GM18858 (cell line): Measurements from ENCODE around the gene MCHR2.
"Not testable (repeated sequence)": the region's sequence is repeated elsewhere in the genome, so short reads cannot be mapped to it uniquely, and the experiment has no call there.

ENCODE experiments used
- ATAC-seq: cut with Tn5 transposase; IDR thresholded peaks from one replicate; pipeline ENCODE4 v1.9.1; 2021; ENCODE audit not compliant: unreplicated experiment

Gene MCHR2, protein sequence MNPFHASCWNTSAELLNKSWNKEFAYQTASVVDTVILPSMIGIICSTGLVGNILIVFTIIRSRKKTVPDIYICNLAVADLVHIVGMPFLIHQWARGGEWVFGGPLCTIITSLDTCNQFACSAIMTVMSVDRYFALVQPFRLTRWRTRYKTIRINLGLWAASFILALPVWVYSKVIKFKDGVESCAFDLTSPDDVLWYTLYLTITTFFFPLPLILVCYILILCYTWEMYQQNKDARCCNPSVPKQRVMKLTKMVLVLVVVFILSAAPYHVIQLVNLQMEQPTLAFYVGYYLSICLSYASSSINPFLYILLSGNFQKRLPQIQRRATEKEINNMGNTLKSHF

DNA sequence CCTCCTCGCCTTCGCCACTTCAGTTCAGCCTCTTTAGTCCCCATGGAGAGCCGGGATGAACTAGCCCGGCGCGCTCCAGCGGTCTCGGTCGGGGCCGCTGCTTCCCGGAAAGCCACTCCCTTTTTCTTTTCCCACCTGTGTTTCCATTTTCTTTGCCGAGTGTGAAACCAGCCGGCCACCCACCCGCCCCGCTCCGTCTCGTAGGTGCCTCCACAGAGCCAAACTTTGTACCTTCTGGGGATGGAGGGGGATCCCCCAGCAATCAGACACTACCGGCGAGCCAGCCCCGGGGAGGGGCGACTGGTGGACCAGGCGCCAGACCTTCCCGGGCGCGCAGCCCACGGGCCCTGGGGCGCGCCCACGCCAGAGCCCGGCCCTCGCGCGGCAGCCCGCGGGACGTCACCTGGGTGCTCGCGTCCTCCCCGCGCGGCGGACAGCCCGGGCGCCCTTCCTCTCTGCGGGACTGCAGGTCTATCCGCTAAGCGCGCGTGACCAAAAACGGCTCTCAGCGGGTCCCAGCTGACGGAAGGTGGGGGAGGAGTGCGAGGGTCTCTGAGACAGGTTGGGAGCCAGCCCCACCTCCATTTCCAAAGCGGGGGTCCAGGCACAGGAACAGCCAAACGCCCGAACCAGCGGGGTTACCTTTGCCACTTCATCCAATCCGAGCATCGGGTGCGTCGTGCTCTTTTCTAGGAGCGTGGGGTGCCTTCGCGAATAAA, at the start of gene MCHR2:
Gene MCHR2 (minus strand): TSS at position 691 of the 719 bp plus-strand sequence. CDS start 38,076 bp downstream, outside the sequence.
- no peak for ATAC-seq

DNA sequence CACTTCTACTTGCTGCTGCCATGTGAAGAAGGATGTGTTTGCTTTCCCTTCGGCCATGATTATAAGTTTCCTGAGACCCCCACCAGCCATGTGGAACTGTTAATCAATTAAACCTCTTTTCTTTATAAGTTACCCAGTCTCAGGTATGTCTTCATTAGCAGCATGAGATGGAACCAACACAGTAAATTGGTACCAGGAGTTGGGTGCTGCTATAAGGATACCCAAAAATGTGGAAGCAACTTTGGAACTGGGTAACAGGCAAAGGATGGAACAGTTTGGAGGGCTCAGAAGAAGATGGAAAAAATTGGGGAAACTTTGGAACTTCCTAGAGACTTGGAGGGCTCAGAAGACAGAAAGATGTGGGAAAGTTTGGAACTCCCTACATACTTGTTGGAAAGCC, 44.5 kb upstream of the MCHR2 start:
- ATAC-seq: not testable (repeated sequence)

DNA sequence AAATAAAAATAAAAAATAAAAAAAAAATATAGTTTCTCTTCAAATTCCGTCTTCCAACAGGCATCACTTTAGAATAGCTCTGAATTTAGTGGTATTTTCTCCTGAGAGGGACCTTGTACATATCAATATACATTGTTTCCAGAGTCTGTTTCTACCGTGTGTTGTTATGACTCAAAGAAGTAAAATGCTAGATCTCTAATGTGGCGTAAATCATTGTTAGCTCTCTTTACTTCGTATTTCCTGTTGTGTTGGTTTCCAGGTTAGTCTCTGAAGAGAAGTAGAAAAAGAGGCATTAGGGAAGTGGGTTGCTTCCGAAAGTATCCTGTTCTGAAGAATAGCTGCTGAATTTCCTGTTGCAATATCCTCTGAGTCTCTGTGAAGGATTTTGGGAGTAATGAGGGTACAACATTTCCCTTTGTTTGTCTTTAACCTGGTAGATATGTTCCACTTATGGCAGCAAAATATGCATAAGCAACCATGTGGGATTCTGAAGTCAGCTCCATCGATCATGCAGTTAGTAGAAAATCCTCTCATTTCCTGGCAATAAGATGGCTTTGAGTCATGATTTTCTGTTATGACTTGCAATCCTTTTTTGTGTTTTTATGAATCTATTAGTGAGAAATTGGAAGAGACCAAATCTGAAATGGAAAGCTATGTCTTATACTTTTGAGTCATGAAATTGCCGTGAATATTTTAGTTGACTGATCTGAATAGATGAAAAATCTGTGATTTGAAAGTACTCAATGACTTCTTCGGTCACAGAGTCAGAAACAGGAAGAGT, 42.0 kb upstream of the MCHR2 start:
- ATAC-seq: peak; percentile 82

DNA sequence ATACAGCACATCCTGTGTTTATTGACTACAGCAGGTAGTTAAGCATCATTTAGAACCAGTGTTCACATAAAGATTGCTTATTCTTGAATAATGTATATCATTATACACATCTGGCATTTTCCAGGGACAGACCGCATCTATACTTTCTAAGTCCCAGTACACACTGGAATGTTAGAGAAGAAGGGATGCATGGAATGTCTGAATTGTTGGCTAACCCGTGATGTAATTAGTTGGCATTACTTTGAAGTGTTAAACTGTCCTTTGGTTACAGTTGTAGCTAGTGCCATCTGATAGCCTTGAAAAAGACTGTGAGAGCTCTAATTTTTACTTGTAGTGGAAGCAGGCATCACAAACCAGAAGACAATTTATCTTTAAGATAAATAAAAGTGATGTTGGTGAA, 29.8 kb upstream of the MCHR2 start:
- no peak for ATAC-seq

DNA sequence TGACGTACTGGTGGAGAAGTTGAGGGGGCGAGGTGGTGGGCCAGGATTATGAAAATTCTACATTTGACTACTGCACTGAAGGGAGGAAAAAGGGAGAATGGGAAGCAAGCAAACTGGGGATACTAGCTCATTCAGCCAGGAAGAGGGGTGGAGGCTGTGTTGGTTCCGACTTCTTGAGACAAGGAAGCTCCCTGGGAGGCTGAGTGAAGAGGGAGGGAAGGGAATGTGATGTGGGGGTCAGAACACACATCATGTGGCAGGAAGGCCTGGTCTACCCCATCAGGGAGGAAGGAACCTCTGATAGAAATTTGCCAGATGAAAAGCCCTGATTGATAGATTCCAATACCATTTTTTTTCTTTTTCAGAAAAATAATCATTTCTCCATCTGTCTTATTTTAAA, 28.8 kb upstream of the MCHR2 start:
- ATAC-seq: no peak

DNA sequence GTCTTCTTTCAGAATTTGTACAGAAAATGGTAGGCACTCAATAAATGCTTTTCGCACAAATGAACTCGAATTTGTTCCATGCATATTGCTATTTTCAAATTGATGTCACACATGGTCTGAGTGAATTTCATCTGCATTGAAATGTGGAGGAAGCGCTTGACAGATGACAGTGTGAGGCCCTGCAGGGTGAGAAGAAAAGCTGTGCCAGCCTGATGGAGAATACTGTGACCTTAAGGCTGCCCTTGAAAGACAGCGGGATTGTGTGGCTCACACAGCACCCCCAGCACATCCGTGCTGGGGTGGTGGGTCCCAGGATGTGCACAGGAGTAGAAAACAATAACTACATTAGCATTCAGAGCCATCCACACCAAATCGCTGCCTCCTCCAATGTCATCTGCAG, 14.8 kb upstream of the MCHR2 start:
- ATAC-seq: no peak

DNA sequence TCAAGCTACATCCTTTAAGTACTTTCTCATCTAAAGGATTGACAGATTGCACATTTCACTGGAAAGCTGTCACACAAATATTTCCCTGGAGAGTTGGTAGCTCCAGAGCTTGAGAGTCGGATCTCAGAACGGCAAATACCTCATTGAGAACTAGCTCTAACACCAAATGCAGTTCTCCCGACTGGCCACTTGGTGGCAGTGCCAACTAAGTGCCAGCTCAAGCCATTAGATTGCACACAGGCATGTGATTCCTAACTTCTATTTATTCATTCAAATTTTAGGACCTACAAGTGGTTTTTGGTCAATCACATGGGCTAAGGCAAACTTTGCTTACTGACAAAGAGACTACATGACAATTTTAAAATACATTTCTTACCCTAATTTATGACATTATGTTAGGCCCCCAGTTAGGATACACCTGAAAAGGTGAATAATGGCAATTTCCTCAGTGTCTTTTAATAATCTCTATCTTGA, 7.9 kb upstream of the MCHR2 start:
- ATAC-seq: peak; percentile 98

DNA sequence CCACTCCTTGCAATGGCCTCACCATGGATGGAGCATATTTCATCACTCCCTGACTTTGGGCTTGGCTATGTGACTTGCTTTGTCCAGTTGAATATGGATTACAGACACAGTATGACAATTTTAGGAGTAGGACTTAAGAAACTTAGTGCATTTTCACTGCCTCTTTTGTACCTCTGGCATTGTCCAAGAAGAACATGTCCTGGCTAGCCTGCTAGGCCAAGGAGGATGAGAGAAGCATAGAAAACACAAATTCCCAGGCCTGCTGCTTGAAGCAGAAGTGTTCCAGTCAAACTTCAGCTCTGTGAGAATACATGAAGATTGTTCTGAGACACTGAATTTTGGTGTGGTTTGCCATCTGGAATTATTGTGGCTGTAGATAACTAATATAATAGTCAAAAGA, 3.1 kb upstream of the MCHR2 start:
- ATAC-seq: no peak

DNA sequence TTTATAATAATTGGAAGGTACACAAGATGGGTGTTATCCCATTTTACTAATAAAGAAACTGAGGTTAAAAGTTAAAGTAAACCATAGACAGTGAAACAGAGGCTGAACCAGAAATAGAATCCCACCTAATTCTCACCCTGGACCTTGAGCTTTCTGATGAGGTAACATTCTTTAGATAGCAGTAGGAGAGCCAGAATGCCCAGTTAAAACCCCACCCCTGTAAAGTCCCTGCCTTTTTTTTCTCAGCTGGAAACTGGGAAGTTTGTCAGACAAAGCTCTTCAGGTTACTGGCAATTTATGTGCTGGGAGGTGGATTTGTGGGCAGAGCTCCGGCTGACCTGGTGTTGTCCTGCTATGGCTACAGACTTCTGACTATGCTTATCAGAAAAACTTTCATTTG, 1.9 kb upstream of the MCHR2 start:
- no peak for ATAC-seq

DNA sequence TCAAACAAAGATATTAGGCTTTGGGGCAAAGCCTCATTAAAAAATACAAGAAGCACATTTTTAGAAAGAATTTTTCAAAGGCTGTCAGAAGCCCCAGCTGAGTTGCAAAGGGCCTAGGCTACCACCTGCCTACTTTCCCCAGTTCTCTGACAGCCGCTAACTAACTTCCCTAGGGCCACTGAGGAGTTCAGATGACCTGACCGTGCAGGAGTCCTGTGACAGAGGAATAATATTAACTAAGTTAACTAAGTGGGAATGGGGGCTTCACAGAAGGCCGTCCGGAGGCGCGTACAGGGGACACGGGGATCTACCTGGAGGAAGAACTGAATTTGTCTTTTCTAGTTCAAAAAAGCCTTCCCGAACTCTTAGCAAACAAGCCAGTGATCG, 884 bp downstream of the MCHR2 start:
- no peak for ATAC-seq

DNA sequence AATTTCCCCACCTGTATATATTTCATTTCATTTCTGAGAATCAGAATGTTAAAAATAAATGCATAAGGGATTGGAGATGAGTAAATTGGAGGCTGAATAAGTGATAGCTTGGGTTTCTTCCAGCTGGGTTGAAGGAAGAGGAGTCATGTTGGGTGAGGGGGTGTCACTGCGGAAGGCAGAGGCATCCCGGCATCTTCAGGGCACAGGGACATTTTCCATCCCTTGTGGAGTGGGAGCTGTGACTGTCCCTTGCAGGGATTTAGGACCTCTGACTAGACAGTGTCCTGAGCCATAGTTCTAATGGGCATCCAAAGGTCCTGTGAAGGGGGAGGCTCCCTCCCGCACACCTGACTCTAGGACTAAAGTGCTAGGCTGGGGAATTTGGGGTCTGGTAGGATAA, 2.1 kb downstream of the MCHR2 start:
- no peak for ATAC-seq

DNA sequence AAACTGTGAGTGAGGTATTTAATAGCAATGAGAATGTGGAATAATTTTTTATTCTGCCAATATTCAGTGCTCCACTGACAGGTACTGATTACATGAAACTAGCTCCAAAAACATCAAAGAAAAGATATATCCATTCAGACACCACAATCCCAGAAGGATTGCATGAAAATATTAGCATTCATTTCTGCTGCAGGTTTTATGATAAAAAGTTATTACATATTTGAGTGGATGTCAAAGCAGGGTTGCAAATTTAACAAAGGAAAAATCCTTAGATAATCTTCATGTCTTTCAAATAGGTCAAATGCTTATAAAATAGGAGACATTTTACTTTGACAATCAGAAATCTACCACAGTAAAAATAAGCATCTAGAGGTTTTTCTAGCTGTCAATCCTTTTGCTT, 13.3 kb downstream of the MCHR2 start:
- ATAC-seq: no peak

DNA sequence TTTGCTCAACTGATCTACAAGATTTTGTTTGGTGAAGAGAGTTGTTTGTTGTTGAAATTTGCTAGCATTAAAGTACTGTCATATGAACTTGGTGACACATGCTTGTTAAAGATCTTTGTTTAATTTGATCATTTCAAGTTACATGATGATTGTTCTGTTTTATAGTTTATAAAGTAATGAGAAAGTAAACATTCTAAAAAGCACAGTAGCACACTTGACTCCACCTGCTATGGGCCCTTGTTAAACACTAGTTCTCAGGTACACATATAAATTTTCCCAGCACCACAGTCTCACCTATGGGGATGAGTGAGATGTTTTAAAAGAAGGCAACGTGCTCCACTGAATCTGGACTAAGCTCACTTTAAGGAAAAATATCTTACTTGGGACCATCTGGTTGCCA, 14.1 kb downstream of the MCHR2 start:
- no peak for ATAC-seq

DNA sequence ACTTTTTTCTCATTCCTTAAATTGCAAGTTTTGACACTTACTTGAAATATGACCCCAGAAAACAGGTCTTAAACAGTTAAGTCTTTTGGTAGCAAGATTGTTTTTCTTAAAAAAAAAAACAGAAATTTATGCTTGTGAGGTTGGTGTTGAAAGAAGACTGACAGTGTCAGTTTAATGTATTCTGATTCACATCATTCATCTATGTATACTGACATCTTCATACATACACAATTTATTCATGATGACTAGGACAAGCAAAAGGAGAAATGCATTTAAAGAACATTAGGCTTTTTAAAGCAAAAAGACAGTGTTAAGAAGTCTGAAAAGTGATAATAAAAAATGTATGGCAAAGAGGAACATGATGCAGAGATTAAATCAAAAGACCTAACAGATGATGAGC, 27.0 kb downstream of the MCHR2 start:
- ATAC-seq: no peak

DNA sequence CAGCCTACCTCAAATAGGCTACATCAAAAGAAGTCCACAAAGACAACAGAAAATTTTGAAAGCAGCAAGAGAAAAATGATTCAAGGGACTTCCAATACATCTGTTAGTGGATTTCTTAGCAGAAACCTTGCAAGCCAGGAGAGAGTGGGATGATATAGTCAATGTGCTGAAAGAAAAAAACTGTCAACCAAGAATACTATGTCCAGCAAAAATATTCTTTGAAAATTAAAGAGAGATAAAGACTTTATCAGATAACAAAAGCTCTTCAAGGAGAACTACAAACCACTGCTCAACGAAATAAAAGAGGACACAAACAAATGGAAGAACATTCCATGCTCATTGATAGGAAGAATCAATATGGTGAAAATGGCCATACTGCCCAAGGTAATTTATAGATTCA, 34.0 kb downstream of the MCHR2 start:
- ATAC-seq: no peak

DNA sequence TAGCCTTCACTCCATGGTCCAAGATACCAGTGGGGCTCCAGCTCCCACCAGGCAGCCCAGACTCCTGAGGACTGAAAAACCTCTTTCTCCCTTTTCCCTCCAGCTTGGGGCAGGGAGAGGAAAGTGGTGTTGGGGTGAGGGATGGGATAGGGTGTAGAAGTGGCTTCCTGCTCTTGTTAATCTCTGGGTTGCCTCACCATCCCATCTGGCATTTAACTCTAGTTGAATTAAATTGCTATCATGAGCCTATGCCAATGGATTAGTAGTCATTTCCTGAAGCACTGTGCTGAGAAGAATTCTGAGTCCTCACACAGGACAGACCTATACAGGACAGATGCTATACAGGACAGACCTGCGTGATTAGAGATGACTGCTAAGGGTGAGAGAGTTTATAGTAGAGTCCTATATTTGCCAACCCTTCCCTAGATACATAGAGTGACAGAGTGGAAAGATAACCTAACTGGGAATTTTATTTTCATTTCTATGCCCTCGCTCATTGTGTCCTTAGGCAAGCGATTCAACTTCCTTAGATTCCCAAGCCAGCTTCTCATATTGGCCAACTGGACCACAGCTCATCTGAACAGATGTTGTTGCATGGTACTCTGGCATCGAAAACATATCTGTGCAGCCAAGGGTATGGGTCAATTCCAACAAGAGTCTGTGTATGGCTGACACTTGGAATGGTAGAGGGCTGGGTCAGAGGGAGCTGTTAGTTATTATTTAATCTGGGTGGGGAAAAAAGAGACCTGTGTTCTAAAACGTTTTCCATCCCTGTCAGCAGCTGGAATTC, 42.8 kb downstream of the MCHR2 start:
- ATAC-seq: no peak

DNA sequence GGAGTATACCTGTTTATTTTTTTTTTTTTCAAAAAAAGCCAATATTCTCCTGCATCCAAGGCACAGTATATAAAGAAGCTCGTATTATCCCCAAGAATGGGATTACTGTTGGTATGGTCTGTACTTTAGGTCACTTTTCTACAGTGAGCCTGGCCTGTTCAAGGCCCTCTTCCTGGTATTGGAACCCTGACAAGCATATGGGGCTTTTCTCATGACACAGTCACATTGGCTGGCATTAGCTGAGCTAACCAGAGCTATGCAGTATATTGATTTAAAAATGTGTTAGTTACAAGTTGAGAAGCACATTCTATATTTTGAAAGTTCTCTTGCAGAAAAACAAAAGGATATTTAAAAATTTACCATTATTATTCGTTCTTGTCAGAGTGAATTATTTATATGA, 48.0 kb downstream of the MCHR2 start:
- ATAC-seq: no peak

DNA sequence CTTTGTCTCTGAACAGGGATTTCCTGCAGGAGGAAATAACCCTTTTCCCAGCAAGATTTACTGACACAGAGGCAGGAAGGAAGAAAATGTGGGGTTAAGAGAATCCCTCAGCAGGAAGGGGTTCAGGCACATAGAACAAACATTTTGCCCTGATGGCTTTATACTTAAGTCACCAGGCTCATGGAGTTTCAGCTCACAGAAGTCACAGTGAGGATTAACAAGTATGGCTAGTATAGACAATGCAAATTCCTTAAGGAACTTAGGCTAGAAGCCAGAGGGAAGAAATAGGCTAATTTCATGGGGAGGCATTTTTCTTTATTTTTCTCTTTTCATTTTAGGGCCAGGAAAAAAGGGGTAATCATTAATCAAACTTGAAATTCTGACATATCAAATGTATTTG, 50.2 kb downstream of the MCHR2 start:
- ATAC-seq: no peak

DNA sequence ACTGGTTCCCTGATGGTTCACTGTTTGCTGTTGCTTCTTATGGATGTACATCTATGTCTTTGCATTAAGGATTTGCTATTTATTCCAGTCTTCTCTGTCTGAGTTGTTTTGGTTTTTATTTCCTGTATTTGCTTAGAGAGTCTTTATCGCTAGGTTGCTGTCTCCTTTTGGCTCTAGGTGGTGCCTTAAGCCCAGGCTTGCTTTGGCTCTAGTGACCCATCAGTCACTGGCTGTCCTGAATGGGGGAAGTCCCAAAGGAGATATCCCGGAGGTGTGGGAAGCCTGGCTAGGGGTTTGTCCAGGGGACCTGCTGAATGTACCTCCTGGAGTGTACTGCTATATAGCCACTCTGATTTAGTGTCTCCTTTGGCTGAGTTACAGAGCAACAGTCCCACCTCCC, 53.4 kb downstream of the MCHR2 start:
- no peak for ATAC-seq

DNA sequence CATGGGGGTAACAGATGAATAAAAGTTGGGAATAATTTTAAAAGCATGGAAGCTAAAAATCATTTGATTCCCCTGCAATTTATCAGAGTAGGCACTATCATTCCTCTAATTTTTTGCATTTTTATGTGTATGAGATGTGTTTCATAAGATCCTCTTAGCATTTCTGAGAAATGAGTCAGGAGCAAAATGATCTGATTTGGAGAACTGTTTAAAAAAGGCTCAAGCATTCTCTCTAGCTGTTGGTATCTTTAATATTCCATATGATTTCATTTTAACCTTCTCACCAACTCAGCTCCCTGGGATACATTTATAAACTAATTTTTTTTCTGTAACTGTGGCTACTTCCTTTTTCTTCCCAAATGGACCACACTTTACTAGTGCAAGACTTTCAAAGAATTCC, 60.9 kb downstream of the MCHR2 start:
- ATAC-seq: no peak

DNA sequence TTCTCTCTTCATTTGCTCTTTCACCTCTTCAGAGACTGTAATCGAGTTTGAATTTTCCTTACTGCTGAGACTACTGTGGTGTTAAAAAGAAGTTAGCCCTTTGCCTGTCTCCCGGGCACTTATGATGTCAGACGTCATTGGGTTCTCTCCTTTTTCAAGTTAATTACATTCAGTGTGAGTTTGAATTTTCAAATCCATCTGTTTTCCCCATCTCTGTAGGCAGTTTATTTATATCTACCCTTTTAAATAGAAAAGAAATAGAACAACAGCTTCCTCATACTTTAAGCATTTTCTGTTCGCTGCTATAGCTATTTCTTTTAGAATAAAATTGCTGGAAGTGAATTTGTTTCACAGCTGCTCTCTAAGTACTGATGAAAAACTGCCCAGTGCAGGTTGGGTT, 81.4 kb downstream of the MCHR2 start:
- ATAC-seq: no peak
